T-helper 1 cell (primary cell): ENCODE data around the gene SLC17A1.
"Not testable (repeated sequence)": the region's sequence is repeated elsewhere in the genome, so short reads cannot be mapped to it uniquely, and the experiment has no call there.

Experiments used
- DNase-seq, 5 donors: peaks; one replicate each; pipeline ENCODE4 v3.0.0-alpha.2; 2012 to 2020

SLC17A1 gene

DNA sequence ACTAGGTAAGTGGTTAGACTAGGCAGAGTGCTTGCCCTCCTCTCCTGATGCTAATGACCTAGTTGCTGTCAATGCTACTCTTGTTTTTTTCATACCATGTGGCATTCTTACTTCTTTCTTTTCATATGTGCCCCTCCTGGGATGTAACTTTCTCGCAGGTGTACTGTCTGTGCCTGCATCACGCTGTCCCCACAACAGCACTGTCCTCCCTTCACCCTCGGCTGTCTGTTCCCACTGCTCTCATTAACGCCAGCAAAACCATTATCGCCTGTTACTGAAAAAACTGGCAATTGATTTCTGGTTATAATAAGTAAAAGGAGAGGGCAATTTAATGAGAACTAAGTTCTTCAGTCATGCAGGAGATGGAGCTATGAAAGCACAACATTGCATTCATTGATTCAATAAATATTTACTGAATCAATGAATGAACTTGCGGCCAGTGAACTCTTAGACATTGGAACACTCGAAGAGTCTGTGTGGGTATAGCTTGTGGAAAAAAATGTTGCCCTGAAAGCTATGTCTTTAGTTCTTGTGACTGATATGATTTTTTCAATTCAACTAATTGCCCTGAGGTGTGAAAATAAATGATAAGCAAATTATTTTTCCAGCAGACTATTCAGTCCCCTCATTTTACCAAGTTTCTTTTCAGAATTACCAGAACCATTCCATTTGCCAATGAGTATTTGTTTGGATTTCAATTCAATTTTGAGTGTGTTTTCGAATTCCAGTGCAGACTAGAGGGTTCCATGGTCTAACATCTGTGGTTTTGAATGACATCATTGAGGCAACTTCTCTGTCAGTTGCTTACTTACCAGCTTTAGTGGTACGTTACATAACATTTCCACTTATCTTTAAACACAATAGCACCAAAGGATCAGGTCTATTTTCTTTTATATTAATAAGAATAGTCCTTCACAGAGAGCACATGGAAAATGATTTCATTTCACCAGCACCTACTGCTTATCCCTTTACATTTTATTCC lies 75.2 kb downstream of the SLC17A1 start:
- DNase-seq: no peak

DNA sequence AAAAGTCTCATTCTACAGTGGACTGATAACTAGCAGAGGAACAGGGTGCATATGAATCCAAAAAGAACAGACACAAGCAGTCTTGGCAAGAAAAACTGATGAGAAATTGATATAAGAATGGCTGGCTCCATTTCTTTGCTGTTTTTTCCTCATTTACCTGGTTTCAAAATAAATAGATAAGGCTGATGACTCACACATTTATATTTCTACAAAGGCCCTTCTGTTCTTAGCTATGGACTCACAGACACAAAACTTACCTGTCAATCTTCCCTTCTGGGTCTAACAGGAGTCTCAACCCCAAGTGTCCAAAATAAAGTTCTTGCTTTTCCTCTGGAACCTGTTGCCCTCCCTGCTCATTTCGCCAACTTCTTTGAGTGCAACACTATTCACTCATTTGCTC lies 76.4 kb downstream of the SLC17A1 start:
- DNase-seq: no peak

DNA sequence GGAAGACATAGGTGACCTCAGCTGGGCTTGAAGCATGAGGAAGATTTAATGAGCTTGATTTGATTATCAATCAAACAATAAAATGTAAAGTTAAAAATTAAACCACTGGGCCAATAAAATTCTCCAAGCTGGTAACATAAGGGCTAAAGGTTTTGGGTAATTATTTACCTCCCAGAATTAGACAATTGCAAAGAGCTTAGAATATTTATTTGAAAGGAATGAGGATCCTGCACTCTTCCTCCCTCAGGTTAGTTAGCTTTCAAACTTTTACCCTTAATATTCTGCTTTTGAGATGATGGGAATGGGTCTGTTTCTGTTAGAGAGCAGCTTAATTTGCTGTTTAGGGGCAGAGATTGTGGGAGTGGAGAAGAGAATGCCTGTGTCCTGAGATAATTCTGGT lies 77.3 kb downstream of the SLC17A1 start, which contains the start of gene SLC17A4:
SLC17A4 (plus strand) TSS at position 208 of the 400 bp plus-strand sequence. CDS start 7,221 bp downstream, outside the sequence.
- DNase-seq: no peak

DNA sequence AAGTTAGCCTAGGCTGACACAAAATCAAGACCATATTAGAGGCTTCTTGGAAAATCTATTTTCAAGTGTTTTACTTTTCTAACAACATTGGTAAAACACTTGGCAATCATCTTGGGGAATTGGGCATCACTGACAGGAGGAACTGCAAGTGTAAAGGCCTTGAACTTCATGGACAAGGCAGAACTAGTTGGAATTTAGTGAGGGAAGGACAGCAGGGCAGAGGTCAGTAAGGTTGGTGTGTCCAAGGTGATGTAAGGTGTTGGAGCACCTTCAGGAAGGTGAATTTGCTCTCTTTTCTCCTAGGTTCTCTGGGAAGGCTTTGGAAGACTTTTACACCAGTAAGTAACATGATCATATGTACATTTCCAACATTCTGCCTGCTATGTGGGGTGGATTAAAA lies 78.8 kb downstream of the SLC17A1 start:
- no peak for DNase-seq

DNA sequence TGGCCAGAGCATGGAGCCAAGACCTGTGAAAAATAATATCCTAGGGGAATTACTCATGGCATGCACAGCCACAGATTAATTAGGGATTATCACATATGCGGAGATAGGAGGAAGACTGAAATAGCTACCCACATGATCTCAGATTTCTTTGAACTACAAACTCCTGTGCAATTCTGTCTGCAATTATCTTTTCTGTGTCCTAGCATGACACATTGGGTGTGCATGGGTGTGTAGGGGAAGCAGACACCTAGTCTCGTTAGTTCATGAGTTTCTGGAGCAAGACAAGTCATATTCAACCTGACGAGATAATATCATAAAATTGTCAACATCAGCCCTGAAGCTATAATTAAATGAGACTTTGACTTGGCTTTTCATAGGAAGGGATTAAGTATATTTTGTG lies 80.9 kb downstream of the SLC17A1 start:
- no peak for DNase-seq

DNA sequence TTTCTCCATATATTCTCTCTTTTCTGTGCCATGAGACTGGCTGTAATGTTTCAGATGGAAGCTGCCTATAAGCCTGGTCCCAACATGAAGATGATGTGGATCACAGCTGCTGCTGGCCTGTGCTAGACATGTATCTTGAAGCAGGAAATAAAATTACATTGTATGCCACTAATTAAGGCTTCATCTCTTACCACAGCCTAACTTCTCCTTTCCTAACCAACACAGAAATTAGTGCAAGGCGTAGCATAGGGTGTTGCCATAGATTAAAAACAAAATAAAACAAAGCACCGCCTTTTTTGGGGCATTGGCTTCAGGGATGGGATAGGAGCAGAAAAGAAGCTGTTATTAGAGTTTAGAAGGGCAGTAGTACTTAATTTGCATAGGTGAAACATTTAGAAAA lies 82.0 kb downstream of the SLC17A1 start:
- DNase-seq: no peak

DNA sequence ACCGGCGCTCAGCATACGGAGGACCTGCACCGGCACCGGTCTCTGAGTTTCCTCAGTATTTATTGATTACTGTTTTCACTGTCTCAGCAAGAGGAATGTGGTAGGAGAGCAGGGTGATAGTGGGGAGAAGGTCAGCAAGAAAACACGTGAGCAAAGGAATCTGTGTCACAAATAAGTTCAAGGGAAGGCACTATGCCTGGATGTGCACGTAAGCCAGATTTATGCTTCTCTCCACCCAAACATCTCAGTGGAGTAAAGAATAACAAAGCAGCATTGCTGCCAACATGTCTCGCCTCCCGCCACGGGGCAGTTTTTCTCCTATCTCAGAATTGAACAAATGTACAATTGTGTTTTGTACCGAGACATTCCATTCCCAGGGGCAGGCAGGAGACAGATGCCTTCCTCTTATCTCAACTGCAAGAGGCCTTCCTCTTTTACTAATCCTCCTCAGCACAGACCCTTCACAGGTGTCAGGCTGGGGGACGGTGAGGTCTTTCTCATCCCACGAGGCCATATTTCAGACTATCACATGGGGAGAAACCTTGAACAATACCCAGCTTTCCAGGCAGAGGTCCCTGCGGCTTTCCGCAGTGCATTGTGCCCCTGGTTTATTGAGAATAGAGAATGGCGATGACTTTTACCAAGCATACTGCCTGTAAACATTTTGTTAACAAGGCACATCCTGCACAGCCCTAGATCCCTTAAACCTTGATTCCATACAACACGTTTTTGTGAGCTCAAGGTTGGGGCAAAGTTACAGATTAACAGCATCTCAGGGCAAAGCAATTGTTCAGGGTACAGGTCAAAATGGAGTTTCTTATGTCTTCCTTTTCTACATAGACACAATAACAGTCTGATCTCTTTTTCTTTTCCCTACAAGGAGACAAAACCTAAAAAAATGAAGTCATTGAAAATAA lies 83.0 kb downstream of the SLC17A1 start:
- not testable (repeated sequence) for DNase-seq

DNA sequence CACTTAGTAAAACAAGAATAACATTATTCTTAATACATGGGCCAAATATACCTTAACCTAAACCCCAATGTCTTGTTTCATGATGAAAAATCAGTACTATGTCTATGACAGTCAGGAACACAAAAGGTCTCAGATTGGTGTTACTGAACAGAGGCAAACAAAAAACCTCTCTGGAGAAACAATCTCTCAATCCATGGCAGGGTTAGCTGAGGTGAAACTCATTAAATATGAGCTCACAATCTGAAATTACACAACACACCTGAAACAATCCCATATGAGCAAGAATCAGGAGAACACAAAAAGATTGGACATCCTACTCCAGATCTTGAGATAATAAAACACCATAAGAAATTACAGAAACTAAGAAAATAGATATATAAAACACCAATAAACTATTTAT lies 83.8 kb downstream of the SLC17A1 start:
- no peak for DNase-seq

DNA sequence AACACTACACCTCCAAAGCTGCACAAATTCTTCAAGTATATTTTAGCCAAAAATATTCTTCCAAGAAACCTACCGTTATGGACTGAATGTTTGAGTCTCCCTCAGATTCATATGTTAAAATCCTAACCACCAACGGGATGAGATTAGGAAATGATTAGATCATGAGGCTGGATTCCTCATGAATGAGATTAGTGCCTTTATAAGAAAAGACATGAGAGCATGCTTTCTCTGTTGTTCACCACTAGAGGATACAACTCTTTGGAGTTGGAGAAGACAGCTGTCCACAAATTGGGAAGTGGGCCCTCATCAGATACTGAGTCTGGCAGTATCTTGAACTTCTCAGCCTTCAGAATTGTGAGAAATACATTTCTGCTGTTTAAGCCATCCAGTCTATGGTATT lies 84.4 kb downstream of the SLC17A1 start:
- no peak for DNase-seq

DNA sequence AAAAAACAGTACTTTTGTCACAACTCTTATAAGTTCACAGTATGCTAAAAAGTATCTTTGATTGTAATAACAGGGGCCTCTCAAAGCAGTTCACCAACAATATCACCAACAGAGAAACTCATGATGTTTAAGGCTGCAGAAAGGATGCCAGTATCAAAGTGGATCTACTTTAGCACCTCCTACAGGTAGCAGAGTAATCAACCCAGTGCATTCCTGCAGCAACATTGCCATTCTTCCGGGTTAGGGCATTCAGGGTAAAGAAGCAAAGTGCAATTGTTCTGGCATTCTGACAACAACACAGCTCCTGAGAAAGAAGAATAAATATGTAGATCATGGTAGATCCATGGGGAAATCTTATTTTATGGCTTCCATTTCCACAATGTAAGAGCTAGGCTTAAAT lies 84.9 kb downstream of the SLC17A1 start:
- DNase-seq: no peak

DNA sequence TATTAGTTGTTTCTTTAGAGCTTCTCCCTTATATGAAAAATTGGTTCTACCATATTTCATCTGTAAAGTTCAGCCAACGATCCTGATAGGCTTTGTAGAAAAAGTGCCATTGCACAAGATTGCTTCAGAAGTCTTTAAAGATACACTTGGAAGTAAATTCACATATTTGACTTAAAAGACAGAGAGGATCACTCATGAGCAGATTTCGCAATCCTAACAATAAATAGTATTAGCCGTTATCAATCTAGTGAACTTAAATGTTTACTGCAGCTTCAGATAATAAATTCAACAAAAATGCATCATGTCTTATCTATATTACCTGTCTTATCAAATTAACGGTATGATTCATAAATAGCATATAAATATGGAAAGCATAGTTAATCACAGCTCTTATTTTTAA lies 86.0 kb downstream of the SLC17A1 start:
- DNase-seq: no peak

DNA sequence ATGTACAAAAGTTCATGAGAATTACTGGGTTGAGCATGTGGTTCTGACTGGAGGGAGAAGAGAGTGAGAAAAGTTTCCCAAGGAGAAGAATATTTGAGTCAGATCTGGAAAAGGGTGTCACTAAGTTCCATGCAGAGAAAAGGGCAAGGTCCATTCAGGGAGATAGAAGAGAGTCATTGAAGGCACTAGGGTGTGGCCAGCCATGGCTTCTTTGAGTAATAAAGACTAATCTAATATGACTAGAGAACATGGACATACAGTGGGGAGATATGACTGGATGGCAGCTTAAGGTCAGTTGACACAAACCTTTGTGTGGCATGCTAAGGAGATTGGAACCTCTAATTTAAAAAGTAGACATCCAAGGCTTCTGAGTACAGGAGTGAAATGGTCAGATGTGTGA lies 88.0 kb downstream of the SLC17A1 start:
- no peak for DNase-seq

DNA sequence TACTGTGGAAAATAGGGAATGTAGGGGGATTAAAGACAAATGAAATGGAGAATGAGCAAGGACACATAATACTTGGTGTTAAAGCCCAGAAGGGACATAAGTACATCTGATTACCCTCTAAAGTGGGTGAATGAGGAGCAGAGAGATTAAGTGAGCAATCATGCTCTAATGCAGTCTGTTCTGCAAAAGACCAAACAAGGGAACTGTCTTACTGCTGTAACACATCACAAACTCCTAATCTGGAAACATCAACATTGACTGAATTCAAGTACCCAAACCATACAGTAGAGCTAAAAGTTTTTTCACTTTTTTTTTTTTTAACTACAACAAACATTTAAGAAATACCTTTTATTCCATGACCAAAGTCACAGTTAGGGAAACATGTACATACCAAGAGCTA lies 96.6 kb downstream of the SLC17A1 start:
- DNase-seq: no peak
